Memory B cell (primary cell): Measurements from ENCODE around the gene LTC4S.
"Not testable (repeated sequence)": the region's sequence is repeated elsewhere in the genome, so short reads cannot be mapped to it uniquely, and the experiment has no call there.

Experiments
- ATAC-seq: fragments of 150-1000 bp; cut with Tn5 transposase; 2 replicates; pipeline ENCODE4 v1.10.0; 2021; ENCODE audit warnings: low read depth, mild to moderate bottlenecking, moderate library complexity
- DNase-seq, 2 donors: peaks; one replicate each; pipeline ENCODE4 v3.0.0; 2022; ENCODE audit warnings: low spot score in 2 of 2
- H3K27ac Mint-ChIP-seq: one replicate; pipeline ENCODE4 v1.8.0; 2022; ENCODE audit warnings: mild to moderate bottlenecking, moderate library complexity, mixed read lengths
- H3K27me3 Mint-ChIP-seq: one replicate; pipeline ENCODE4 v1.8.0; 2022; ENCODE audit warnings: mixed read lengths
- H3K36me3 Mint-ChIP-seq: one replicate; pipeline ENCODE4 v1.8.0; 2022; ENCODE audit warnings: mild to moderate bottlenecking, mixed read lengths
- H3K4me1 Mint-ChIP-seq: one replicate; pipeline ENCODE4 v1.8.0; 2022; ENCODE audit warnings: mixed read lengths
- H3K4me3 Mint-ChIP-seq: one replicate; pipeline ENCODE4 v1.8.0; 2022; ENCODE audit warnings: mild to moderate bottlenecking, moderate library complexity, mixed read lengths
- H3K9me3 Mint-ChIP-seq: one replicate; pipeline ENCODE4 v1.8.0; 2022; ENCODE audit warnings: mixed read lengths

The LTC4S gene

DNA sequence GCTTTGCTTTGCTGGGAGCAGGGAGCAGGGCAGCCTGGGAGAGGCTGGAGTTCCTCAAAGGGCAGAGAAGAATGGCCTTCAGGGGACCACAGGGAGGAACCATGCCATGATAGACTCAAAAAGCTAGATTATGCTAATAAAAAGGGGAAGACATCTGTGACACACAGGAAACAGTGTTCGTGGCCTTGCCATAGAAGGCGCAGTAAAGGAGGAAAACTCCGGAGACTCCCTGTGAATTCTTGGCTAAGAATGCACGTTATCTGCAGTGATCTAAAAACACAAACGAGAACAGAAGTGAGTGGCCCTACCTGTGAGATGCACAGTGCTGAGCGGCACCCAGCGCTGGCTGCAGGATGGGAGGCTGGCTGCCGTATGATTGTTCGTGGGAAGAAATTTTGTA lies 15.9 kb upstream of the LTC4S start:
- no peak for DNase-seq
- no peaks in the 10 kb centered on the region for H3K9me3 Mint-ChIP-seq
- no peak overlapping the region for H3K4me3 Mint-ChIP-seq
- no peaks in the 10 kb centered on the region for H3K27me3 Mint-ChIP-seq
- no peaks in the 10 kb centered on the region for H3K4me1 Mint-ChIP-seq
- no peak overlapping the region for H3K27ac Mint-ChIP-seq
- no peak for ATAC-seq
- peaks cover 31% of the 10 kb centered on the region for H3K36me3 Mint-ChIP-seq

DNA sequence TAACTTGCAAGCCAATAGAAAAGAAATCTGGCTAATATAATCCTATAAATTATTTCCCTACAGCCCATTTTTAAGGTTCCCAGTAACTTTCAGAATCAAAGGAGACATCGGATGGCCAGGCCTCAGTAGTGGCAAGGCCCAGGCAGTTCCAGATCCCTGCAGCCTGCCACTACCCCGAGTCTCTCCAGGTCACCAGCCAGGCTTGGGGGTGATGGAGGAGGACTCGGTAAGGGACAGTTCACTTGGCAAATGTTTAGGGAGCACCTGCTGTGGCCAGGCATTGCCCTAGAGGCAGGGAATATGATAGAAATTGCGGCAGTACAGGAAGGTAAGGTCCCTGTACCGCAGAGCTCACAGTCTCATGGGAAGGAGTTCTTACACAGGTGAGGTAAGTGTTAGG lies 15.2 kb upstream of the LTC4S start:
- H3K4me1 Mint-ChIP-seq: no peaks in the 10 kb centered on the region
- no peaks in the 10 kb centered on the region for H3K27me3 Mint-ChIP-seq
- no peak for DNase-seq
- H3K9me3 Mint-ChIP-seq: no peaks in the 10 kb centered on the region
- H3K36me3 Mint-ChIP-seq: peaks cover 26% of the 10 kb centered on the region
- no peak for ATAC-seq
- no peak overlapping the region for H3K27ac Mint-ChIP-seq
- no peak overlapping the region for H3K4me3 Mint-ChIP-seq

DNA sequence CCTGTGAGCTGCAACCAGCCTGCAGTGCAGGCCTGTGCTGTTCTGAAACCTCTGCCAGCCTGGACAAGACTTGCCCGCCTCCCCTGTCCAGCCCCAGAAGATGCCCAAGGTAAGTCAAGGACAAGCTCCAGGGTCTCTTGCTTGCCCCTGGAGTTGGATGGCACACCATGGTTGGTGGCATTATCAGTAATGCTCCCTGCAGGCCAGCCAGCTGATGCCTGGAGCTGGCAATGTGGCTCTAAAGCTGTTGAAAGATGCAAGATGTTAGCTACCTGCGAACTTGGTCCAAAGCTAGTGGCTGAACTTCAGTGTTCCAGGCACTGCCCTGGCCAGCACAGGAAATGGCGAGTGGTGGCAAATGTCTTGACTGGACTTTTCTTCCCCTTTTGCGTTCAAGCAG lies 14.0 kb upstream of the LTC4S start:
- DNase-seq: no peak
- H3K36me3 Mint-ChIP-seq: peaks cover 19% of the 10 kb centered on the region
- no peaks in the 10 kb centered on the region for H3K4me1 Mint-ChIP-seq
- no peak overlapping the region for H3K27ac Mint-ChIP-seq
- no peak overlapping the region for H3K4me3 Mint-ChIP-seq
- H3K9me3 Mint-ChIP-seq: no peaks in the 10 kb centered on the region
- ATAC-seq: no peak
- no peaks in the 10 kb centered on the region for H3K27me3 Mint-ChIP-seq

DNA sequence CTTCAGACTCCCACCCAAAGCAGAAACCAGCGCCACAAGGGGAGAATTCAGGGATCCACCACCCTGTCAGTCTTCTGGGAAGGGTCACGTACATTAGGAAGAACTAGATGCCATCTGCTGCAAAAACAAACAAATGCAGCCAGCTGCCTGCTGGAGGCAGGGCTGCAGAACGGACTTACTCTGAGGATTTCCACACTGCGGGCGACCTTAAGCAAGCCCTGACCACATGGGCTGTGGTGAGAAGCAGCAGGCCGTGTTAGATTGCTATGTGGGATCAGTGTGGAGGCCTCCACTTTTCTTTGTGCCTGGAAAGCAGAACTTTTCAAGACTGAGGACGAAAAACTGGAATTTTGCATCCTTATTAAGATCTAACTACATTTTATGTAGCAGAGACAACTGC lies 13.4 kb upstream of the LTC4S start:
- Mint-ChIP-seq H3K4me1 (no peaks in the 10 kb centered on the region), H3K9me3 (no peaks in the 10 kb centered on the region), H3K27me3 (no peaks in the 10 kb centered on the region), H3K36me3 (peaks cover 19% of the 10 kb centered on the region), H3K4me3 (no peak overlapping the region), H3K27ac (no peak overlapping the region)
- ATAC-seq (no peak), DNase-seq (no peak)

DNA sequence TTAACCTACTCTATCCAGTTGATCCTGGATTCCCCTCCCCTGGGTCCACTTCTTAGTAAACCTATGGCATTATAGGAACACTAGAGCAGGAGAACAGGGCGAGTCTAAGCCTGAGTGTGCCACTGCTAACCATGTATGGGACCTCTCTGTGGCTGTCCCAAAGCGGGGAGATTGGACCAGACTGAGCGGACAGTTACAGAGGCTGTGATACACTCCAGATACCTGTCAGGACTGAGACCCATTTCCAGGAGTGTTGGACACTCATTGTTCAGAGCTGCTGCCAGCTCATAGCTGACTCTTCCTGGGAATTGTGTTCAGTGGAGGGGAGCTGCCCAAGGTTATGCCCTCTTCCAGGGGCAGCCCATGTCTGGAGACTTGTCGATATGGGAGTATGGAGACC lies 11.9 kb upstream of the LTC4S start:
- Mint-ChIP-seq H3K27ac (no peak overlapping the region), H3K4me3 (no peak overlapping the region), H3K36me3 (peaks cover 14% of the 10 kb centered on the region), H3K9me3 (no peaks in the 10 kb centered on the region), H3K27me3 (no peaks in the 10 kb centered on the region), H3K4me1 (no peaks in the 10 kb centered on the region)
- DNase-seq: no peak
- no peak for ATAC-seq

DNA sequence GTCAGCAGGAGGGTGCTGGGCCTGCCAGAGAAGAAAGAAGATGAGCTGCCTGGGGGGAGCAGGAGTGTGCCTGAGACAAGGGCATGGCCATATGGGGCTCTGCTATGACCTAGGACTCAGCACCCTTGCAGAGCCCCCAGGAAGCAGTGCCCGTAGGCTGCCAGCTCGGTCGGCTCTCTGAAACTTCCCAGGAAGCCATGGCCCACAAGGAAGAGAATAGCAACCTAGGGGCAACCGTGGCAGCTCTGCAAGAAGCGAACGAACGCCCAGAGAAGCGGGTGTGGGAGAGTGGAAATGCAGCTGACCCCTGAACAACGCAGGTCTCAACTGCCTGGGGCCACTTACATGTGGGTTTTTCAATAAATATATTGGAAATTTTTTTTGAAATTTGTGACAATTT lies 10.7 kb upstream of the LTC4S start:
- H3K4me1 Mint-ChIP-seq: no peaks in the 10 kb centered on the region
- H3K36me3 Mint-ChIP-seq: peaks cover 9% of the 10 kb centered on the region
- no peaks in the 10 kb centered on the region for H3K27me3 Mint-ChIP-seq
- DNase-seq (no peak), ATAC-seq (no peak)
- no peak overlapping the region for H3K27ac Mint-ChIP-seq
- H3K4me3 Mint-ChIP-seq: no peak overlapping the region
- H3K9me3 Mint-ChIP-seq: no peaks in the 10 kb centered on the region

DNA sequence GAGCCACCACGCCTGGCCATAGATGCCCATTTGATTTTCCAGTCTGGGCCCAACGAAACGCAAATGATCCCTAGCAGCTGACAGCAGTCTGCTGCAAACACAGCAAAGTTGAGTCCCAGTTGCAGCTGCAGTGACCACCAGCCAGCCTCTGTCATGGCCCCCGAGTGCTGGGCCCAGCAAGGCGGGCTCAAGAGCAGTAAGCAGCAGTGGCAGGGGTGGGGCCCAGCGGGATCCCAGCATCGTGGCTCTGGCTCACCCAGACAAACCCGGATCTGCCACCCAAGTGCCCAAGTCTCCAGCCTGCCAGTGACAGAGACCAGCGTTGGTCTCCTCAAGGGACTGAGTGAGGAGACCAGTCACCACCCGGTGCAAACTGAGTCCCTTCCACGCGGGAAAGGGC lies 6.9 kb upstream of the LTC4S start:
- H3K4me3 Mint-ChIP-seq: no peak overlapping the region
- no peaks in the 10 kb centered on the region for H3K9me3 Mint-ChIP-seq
- H3K36me3 Mint-ChIP-seq: no peaks in the 10 kb centered on the region
- H3K4me1 Mint-ChIP-seq: no peaks in the 10 kb centered on the region
- no peaks in the 10 kb centered on the region for H3K27me3 Mint-ChIP-seq
- no peak overlapping the region for H3K27ac Mint-ChIP-seq
- DNase-seq: no peak
- no peak for ATAC-seq

DNA sequence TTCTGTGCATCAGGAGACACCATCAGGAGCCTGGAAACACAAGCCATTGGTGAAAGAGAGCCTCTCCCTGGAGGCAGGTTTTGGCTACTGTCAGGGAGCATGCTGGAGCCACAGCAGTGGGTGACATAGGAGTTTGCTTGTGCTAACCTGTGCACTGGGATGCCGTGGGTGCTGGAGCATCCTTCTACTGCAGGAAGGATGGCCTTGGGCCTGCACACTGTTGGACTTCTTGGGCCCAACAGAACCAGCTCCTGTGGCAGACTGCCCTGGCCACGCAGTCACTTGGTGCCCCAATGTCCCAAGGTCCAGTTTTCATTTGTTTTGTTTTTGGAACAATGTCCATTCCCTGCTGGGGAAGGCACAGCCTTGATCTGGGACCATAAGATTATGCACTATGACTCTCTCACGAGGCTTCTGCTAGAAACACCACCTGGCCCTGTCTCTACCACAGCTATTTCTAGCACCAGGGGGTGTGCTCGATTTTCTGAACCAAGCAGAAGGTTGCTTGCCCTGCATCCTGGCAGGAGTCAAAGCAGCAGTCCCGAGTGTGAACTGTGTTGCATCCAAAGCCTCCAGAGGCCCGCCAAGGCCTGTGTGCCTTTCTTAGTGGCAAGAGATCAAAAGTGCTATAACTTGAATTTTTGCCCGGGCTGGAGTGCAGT lies 5.5 kb upstream of the LTC4S start:
- Mint-ChIP-seq H3K27ac (no peak overlapping the region), H3K27me3 (no peaks in the 10 kb centered on the region), H3K36me3 (no peaks in the 10 kb centered on the region), H3K4me1 (peaks cover 7% of the 10 kb centered on the region), H3K9me3 (no peaks in the 10 kb centered on the region), H3K4me3 (no peak overlapping the region)
- ATAC-seq (no peak), DNase-seq (no peak)

DNA sequence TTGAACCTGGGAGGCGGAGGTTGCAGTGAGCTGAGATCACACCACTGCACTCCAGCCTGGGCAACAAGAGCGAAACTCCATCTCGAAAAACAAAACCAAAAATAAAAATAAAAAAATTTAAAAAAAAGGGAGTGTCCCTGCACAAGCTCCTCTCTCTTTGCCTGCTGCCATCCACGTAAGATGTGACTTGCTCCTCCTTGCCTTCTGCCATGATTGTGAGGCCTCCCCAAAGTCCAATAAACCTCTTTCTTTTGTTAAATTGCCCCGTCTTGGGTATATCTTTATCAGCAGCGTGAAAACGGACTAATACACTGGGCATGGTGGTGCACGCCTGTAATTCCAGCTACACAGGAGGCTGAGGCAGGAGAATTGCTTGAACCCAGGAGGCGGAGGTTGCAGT lies 4.5 kb upstream of the LTC4S start:
- DNase-seq, H3K4me3 Mint-ChIP-seq, H3K9me3 Mint-ChIP-seq, ATAC-seq, H3K27me3 Mint-ChIP-seq, H3K36me3 Mint-ChIP-seq, H3K27ac Mint-ChIP-seq: not testable (repeated sequence)
- H3K4me1 Mint-ChIP-seq: peaks cover 17% of the 10 kb centered on the region

DNA sequence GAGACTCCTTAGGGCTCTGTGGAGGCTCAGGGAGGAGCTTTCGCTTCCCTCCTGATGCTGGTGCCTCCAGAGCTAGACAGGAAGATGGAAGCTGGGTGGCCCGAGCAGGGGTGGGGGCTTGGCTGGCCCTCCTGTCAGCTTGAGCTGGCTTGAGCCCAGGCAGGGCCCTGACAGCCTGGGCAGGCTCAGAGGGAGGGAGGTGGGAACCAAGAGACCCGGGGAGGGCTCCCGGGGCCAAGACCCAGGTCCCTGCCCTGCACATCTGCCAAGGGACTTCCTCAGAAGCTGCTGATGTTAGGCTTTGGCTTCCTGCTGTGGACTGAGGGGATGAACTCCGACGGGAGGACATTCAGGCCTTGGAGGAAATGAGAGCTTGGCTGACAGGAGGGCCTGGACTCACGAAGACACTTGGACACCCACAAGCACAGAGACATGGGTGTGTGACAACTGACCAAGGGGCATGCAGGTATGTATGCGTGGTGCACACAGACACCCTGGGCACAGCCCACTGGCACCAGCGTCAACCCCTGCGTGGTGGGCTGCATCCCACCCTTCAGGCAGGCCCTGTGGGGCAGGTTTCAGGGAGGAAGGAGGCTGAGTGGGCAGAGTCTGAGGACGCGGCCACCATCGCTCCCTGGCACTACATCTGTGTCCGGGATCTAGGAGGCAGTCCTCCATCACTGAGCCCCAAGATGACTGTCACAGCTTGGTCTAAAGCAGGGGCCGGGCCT lies 1.7 kb upstream of the LTC4S start:
- H3K27me3 Mint-ChIP-seq: no peaks in the 10 kb centered on the region
- H3K27ac Mint-ChIP-seq: no peak overlapping the region
- DNase-seq (no peak), ATAC-seq (no peak)
- H3K4me1 Mint-ChIP-seq: peaks cover 27% of the 10 kb centered on the region
- H3K9me3 Mint-ChIP-seq: no peaks in the 10 kb centered on the region
- H3K36me3 Mint-ChIP-seq: no peaks in the 10 kb centered on the region
- no peak overlapping the region for H3K4me3 Mint-ChIP-seq

DNA sequence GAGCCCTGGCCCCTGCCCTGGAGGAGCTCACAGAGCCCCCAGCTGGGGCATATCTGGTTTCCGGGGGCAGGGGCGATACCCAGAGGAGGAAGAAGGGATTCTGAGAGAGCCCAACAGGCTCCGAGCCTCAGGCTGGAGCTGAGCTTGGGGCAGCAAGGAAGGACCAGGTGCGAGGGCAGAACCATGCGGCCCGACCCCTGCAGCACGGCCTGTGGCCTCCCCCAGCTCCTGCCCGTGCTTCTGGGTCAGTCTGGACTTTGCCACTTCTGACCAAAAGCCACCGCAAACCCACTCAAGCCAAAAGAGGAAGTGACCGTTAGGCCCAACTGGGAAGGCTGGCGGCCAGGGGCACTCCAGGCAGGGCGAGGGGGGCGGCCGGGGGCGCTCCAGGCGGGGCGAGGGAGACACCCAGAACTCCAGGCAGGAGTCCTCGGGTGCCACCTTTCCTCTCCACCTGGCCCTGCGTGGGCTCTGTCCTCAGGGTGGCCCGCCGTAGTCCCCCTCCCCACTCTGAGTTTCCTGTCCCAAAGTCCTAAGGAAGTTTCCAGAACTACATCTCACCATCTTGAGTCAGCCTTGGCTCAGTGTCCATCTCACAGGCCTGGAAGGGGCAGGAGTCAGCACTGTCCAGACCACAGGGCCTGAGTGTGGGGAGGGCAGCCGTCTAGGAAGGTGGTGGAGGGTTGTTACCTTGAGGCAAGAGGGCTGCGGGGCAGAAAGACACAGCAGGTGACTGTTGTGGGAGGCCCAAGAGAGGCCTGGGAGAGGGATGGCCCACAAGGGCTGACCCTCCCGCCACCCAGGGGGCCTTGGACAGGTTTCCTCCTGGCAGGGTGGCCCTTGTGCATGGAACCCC lies 946 bp upstream of the LTC4S start:
- H3K4me1 Mint-ChIP-seq: peaks cover 27% of the 10 kb centered on the region
- H3K9me3 Mint-ChIP-seq: no peaks in the 10 kb centered on the region
- H3K36me3 Mint-ChIP-seq: no peaks in the 10 kb centered on the region
- no peaks in the 10 kb centered on the region for H3K27me3 Mint-ChIP-seq
- no peak for DNase-seq
- no peak for ATAC-seq
- no peak overlapping the region for H3K4me3 Mint-ChIP-seq
- peak overlapping the region; percentile 22 for H3K27ac Mint-ChIP-seq

DNA sequence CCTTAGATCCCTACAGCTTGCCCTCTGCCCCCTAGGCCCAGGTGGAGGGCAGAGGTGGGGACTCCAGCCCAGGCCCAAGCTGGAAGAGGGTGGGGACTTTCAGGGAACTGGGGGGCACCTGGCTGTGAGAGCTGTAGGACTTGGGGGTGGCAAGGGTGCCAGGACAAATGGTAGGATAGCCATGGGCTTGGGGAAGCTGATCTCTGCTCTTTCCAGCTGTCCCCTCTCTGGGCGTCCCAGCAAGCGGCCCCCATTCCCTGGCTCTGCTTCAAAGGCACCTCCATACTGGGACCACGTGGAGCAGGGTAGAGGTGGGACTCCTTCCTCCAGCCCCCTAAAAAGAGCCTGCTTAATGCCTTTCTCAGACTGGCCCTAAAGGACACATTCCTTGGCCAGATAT lies 385 bp downstream of the LTC4S start:
- H3K36me3 Mint-ChIP-seq: peaks cover under 1% of the 10 kb centered on the region
- no peak overlapping the region for H3K27ac Mint-ChIP-seq
- DNase-seq: no peak
- H3K4me1 Mint-ChIP-seq: peaks cover 27% of the 10 kb centered on the region
- H3K27me3 Mint-ChIP-seq: no peaks in the 10 kb centered on the region
- ATAC-seq: no peak
- no peaks in the 10 kb centered on the region for H3K9me3 Mint-ChIP-seq
- peak overlapping the region; percentile 70 for H3K4me3 Mint-ChIP-seq

DNA sequence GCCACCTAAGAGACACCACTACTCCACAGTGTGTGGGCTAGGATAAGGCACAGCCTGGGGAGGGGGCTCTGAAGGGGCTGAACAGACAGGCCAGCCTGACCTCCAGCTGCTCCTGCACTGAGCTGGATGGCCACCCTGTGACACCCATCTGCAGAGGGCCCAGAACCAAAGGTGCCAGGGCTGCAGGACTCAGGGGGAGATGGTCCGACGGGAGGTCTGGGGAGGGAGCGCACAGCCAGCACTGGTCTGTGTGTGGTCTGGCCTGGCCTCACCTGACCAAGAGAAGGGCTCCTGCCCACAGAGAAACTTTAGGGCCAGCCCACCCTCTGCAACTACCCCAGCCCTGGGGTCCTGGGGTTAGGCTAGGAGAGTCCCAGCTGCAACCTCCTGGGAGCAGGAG lies 789 bp downstream of the LTC4S start:
- peaks cover 27% of the 10 kb centered on the region for H3K4me1 Mint-ChIP-seq
- no peaks in the 10 kb centered on the region for H3K9me3 Mint-ChIP-seq
- H3K4me3 Mint-ChIP-seq: peak overlapping the region; percentile 70
- H3K36me3 Mint-ChIP-seq: peaks cover 4% of the 10 kb centered on the region
- no peaks in the 10 kb centered on the region for H3K27me3 Mint-ChIP-seq
- H3K27ac Mint-ChIP-seq: no peak overlapping the region
- ATAC-seq: no peak
- no peak for DNase-seq

DNA sequence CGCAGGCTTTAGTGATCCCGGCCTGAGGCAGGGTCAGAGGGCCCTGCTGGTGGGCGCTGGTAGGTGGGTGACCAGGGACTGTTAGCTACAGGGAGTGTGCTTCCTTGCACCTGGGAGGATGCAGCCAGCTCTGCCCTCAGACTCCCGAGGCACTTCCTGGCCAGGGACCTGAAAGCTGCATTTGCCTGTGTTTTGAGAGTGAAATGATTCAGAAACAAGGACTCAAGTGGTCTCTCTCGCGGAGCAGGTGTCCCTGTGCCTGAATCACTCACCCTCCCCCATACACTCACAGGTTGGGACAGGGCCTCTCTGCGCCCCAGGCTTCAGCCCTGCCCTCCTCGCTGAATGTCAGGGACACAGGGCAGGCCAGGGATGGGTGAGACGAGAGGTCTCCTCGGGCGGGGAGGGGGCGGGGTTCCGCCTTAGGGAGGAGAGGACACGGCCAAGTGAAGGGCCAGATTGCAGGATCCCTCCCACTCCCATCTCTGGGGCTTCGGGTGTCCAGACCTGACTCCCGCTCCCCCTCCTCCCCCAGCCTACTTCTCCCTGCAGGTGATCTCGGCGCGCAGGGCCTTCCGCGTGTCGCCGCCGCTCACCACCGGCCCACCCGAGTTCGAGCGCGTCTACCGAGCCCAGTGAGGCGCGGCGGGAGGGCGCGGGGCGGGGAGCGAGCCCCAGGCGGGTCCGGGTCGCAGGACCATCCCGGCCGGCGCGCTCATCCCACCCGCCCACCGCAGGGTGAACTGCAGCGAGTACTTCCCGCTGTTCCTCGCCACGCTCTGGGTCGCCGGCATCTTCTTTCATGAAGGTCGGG lies 1.5 kb downstream of the LTC4S start:
- Mint-ChIP-seq H3K4me3 (peak overlapping the region; percentile 70), H3K36me3 (peaks cover 4% of the 10 kb centered on the region), H3K27ac (no peak overlapping the region), H3K27me3 (no peaks in the 10 kb centered on the region), H3K4me1 (peaks cover 27% of the 10 kb centered on the region), H3K9me3 (no peaks in the 10 kb centered on the region)
- DNase-seq: no peak
- no peak for ATAC-seq
